CD4-positive, alpha-beta T cell treated with Interferon alpha-2 for 1 hour (primary cell): ENCODE results near the gene MARS1.

Source experiments
- DNase-seq, 2 donors: peaks; one replicate each; pipeline ENCODE4 v3.0.0-alpha.2; 2020 to 2022

MARS1 gene

GRCh38 chr12:57459055-57459749 lies 28.7 kb upstream of the MARS1 start:
- DNase-seq, result peak; percentile 95 to 96

- no peak for DNase-seq
These were observed 28.0 kb upstream of the MARS1 start, which contains the start of gene GLI1 for GRCh38 chr12:57459750-57460467. TSS of gene GLI1 (plus strand) at chr12:57459785. CDS start at chr12:57463692, 3,907 bp downstream.

GRCh38 chr12:57460468-57460784 lies 27.4 kb upstream of the MARS1 start:
- peak in 1 of 2 donors; percentile 36 for DNase-seq

- no peak for DNase-seq
These were observed 27.0 kb upstream of the MARS1 start for GRCh38 chr12:57460841-57461275.

- DNase-seq, result peak; percentile 43 to 56
These were observed 26.5 kb upstream of the MARS1 start for GRCh38 chr12:57461276-57461916.

GRCh38 chr12:57461917-57462250 lies 26.0 kb upstream of the MARS1 start:
- no peak for DNase-seq

- peak; percentile 89 to 92 for DNase-seq
These were observed 25.5 kb upstream of the MARS1 start for GRCh38 chr12:57462251-57462911.

- no peak for DNase-seq
These were observed 25.0 kb upstream of the MARS1 start for GRCh38 chr12:57462912-57463253.

GRCh38 chr12:57464569-57464968 lies 23.3 kb upstream of the MARS1 start:
- no peak for DNase-seq

- DNase-seq, result no peak
These were observed 22.7 kb upstream of the MARS1 start for GRCh38 chr12:57465030-57465746.

- no peak for DNase-seq
These were observed 21.9 kb upstream of the MARS1 start for GRCh38 chr12:57465747-57466505.

- DNase-seq, result no peak
These were observed 20.5 kb upstream of the MARS1 start for GRCh38 chr12:57467212-57467874.

- DNase-seq, result no peak
These were observed 20.0 kb upstream of the MARS1 start for GRCh38 chr12:57467915-57468314.

GRCh38 chr12:57469296-57470164 lies 18.3 kb upstream of the MARS1 start:
- no peak for DNase-seq

GRCh38 chr12:57470286-57470969 lies 17.4 kb upstream of the MARS1 start:
- DNase-seq, result no peak

- no peak for DNase-seq
These were observed 16.8 kb upstream of the MARS1 start for GRCh38 chr12:57470970-57471656.

- no peak for DNase-seq
These were observed 16.2 kb upstream of the MARS1 start for GRCh38 chr12:57471661-57472060.

GRCh38 chr12:57472391-57472790 lies 15.5 kb upstream of the MARS1 start:
- no peak for DNase-seq

- DNase-seq, result no peak
These were observed 14.5 kb upstream of the MARS1 start for GRCh38 chr12:57473392-57473791.
